NCI-H748 treated with DMSO at 0.1 percent for 48 hours (cell line): ENCODE measurements around the gene TSPAN17.
"Not testable (repeated sequence)": the region's sequence is repeated elsewhere in the genome, so short reads cannot be mapped to it uniquely, and the experiment has no call there.

Experiments
- DNase-seq: peaks from one replicate; lab custom pipeline; 2025; lab: John Stamatoyannopoulos, UW

The TSPAN17 gene

GRCh38 chr5:176680226-176680563 lies 32.9 kb downstream of the TSPAN17 start:
- DNase-seq: no peak

GRCh38 chr5:176682016-176682531 lies 34.8 kb downstream of the TSPAN17 start:
- no peak for DNase-seq

- no peak for DNase-seq
Observed at GRCh38 chr5:176685010-176685409, 37.7 kb downstream of the TSPAN17 start.

GRCh38 chr5:176687247-176687646 lies 40.0 kb downstream of the TSPAN17 start:
- DNase-seq: no peak

GRCh38 chr5:176687881-176688280 lies 40.6 kb downstream of the TSPAN17 start:
- no peak for DNase-seq

- no peak for DNase-seq
Observed at GRCh38 chr5:176690911-176691310, 43.6 kb downstream of the TSPAN17 start.

- DNase-seq: no peak
Observed at GRCh38 chr5:176691524-176691923, 44.2 kb downstream of the TSPAN17 start.

- no peak for DNase-seq
Observed at GRCh38 chr5:176692326-176692725, 45.0 kb downstream of the TSPAN17 start.

GRCh38 chr5:176692839-176693476 lies 45.7 kb downstream of the TSPAN17 start:
- peak; percentile 87 for DNase-seq

GRCh38 chr5:176693477-176693851 lies 46.2 kb downstream of the TSPAN17 start:
- peak; percentile 39 for DNase-seq

GRCh38 chr5:176694146-176694545 lies 46.9 kb downstream of the TSPAN17 start:
- DNase-seq: no peak

- no peak for DNase-seq
Observed at GRCh38 chr5:176694631-176695030, 47.3 kb downstream of the TSPAN17 start.

- DNase-seq: no peak
Observed at GRCh38 chr5:176695073-176695472, 47.8 kb downstream of the TSPAN17 start.

- DNase-seq: no peak
Observed at GRCh38 chr5:176697267-176697933, 50.1 kb downstream of the TSPAN17 start.

- DNase-seq: no peak
Observed at GRCh38 chr5:176697934-176698538, 50.8 kb downstream of the TSPAN17 start.

- not testable (repeated sequence) for DNase-seq
Observed at GRCh38 chr5:176699446-176699845, 52.2 kb downstream of the TSPAN17 start.

GRCh38 chr5:176700239-176700847 lies 53.1 kb downstream of the TSPAN17 start:
- DNase-seq: no peak

- DNase-seq: no peak
Observed at GRCh38 chr5:176702671-176703641, 55.7 kb downstream of the TSPAN17 start.

GRCh38 chr5:176703857-176704256 lies 56.6 kb downstream of the TSPAN17 start:
- DNase-seq: no peak

GRCh38 chr5:176704355-176704754 lies 57.1 kb downstream of the TSPAN17 start:
- DNase-seq: no peak

GRCh38 chr5:176704817-176705216 lies 57.5 kb downstream of the TSPAN17 start:
- no peak for DNase-seq
